Choroid plexus epithelial cell (primary cell): ENCODE data around the gene IKBKE.

ENCODE experiments used
- DNase-seq: peaks from one replicate; pipeline ENCODE4 v3.0.0-alpha.2; 2010; ENCODE audit warnings: low read depth
- H3K4me3 ChIP-seq: 2 replicates; pipeline ENCODE4 v1.5.1; 2011; ENCODE audit warnings: low read depth, mild to moderate bottlenecking, control low read depth, low read length, moderate library complexity
- TF ChIP-seq, protein P1 (sequence below): conservative IDR thresholded peaks from 2 replicates; pipeline ENCODE4 v1.5.1; 2011; ENCODE audit warnings: low read depth, mild to moderate bottlenecking, control low read depth, inconsistent platforms, low read length, moderate library complexity

Gene IKBKE

DNA sequence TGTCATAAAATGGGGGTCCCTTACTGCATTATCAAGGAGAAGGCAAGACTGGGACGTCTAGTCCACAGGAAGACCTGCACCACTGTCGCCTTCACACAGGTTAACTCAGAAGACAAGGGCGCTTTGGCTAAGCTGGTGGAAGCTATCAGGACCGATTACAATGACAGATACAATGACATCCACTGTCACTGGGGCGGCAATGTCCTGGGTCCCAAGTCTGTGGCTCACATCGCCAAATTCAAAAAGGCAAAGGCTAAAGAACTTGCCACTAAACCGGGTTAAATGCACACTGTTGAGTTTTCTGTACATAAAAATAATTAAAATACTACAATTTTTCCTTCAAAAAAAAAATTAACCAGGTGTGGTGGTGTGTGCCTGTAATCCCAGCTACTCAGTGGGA lies 59.1 kb downstream of the IKBKE start:
- TF ChIP-seq, protein P1, sequence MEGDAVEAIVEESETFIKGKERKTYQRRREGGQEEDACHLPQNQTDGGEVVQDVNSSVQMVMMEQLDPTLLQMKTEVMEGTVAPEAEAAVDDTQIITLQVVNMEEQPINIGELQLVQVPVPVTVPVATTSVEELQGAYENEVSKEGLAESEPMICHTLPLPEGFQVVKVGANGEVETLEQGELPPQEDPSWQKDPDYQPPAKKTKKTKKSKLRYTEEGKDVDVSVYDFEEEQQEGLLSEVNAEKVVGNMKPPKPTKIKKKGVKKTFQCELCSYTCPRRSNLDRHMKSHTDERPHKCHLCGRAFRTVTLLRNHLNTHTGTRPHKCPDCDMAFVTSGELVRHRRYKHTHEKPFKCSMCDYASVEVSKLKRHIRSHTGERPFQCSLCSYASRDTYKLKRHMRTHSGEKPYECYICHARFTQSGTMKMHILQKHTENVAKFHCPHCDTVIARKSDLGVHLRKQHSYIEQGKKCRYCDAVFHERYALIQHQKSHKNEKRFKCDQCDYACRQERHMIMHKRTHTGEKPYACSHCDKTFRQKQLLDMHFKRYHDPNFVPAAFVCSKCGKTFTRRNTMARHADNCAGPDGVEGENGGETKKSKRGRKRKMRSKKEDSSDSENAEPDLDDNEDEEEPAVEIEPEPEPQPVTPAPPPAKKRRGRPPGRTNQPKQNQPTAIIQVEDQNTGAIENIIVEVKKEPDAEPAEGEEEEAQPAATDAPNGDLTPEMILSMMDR, result no peak
- H3K4me3 ChIP-seq, result no peak overlapping the region
- DNase-seq, result no peak

DNA sequence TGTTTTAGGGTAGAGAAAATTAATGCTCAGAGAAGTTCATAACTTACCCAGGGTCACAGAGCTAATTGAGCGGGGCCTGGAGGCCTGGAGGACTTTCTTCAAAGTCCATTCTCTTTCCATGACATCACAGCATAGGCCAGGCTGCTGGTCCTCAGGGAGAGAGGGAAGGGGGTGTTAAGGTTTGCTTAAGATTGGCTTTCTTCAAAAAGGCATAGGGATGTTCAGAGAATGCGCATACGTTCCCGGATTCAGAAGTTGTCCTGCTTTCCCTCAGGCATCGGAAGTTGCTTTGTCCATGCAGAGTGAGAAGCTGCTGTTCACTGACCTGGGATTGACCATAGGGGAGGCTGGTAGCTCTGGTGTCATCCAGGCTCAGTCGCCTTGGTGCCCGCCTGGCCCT lies 62.1 kb downstream of the IKBKE start:
- DNase-seq, result no peak
- TF ChIP-seq, protein P1, result no peak
- no peak overlapping the region for H3K4me3 ChIP-seq

DNA sequence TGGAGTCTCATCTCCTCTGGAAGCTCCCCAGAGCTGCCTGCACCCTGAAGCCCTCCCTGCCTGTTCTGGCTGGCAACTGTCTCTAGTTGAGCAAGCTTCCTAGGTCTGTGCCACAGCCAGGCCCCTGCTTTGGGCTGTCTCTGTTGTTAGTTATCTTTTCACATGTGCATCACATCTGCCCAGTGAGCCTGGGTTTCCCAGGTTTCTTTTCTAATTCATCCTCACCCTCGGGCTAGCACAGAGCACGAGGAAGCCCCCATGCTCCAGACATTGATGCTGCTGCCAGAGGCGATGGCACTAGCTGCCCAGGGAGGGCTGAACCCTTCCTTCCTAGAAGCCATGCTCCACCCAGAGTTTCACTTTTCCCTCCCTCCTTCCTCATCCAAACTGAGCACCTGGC lies 64.3 kb downstream of the IKBKE start:
- no peak for DNase-seq
- TF ChIP-seq, protein P1, result no peak
- no peak overlapping the region for H3K4me3 ChIP-seq

DNA sequence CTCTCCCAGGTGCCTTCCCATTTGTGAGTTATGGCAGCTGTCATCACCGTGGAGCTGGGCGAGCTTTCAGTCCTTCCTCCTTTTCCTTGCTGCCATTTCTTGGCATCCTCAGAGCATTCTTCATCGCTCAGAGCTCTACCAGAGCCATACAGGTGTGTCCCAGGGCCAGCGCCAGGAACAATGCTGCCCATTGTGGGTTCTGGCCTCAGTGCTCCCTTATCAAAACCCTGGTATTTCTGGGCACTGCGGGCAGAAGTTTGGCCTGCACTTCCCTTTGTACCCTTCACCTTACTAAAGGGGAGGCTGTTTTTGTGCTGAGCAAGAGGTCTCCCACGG lies 65.5 kb downstream of the IKBKE start:
- TF ChIP-seq, protein P1, result no peak
- no peak for DNase-seq
- no peak overlapping the region for H3K4me3 ChIP-seq

DNA sequence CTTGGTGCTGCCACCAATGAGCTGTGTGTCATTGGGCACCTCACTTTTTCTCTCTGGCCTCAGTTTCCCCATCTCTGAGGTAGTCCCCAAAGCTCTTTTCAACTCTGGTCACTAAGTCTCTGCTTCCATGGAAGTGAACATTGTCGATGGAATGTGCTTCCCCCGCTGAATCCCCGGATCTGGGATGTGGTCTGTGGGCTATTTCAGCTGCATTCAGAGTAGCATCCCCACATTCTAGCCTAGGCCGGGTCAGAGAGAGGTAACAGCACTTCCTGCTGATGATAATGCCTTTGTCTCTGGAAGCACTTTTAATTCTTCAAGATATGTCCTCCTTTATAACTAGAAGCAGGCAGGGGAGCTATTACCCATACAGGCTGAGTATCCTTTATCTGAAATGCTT lies 66.9 kb downstream of the IKBKE start:
- TF ChIP-seq, protein P1, result no peak
- H3K4me3 ChIP-seq, result no peak overlapping the region
- DNase-seq, result peak; percentile 22

DNA sequence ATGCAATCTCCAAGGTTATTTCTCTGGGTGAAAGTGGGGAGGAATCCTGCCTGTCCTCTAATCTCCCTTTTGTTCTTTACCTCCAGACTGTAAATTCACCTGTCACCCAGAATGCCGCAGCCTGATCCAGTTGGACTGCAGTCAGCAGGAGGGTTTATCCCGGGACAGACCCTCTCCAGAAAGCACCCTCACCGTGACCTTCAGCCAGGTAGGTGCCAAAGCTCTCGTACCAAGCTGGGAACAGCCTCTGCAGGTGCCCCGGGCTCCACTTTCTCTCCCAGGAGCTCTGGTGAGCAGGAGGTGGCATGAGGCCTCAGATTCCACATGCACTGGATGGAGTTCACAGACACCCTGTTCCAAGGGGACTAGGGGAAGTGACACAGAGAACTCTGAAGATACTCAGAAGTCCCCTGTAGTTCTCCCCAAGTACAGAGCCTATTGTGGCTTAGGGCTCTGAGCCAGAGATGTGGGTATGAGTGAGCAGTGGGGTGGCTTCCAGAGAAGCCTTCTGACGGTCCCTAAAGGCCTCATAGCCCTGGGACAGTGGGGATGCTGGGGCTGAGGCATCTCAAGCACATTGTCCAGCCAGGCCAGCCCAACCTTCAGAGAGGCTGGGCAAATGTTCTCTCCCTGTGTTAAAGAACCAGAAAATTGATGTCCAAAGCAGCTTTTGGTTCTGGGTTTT lies 68.0 kb downstream of the IKBKE start:
- TF ChIP-seq, protein P1, result no peak
- no peak for DNase-seq
- H3K4me3 ChIP-seq, result no peak overlapping the region

DNA sequence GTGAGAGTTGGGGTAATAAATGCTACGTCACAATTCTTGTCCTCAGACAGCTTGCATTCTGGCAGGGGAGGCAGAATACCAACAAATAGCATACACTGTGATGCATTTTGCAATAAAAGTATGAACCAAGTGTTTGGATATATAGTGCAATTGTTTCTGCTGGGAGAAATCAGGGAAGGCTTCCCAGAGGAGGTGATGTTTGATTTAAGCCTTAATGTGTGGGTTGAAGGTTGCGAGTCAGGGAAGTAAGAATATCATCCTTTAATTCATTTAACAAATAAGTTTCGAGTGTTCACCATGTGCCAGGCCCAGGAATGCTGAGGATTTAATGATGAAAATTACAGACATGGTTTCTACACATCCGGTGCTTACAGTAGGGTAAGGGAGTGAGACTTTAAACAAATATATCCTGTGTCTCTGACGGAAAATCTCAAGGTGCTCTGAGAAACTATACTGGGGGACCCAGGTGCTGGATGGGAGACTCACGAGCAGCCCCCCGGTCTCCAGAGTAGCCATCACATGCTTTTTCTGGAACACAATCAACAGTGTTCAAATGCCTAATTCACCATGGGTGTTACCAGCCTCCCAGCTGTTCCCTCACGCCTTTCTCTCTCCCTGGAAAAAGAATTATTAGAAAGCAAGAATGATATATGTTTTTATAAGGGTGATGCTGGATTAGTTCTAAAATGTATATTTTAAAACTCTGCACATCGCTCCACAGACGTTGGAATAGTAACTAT lies 68.8 kb downstream of the IKBKE start:
- no peak overlapping the region for H3K4me3 ChIP-seq
- TF ChIP-seq, protein P1, result no peak

More for the DNA sequence above, 68.8 kb downstream of the IKBKE start:
- DNase-seq, result no peak
